Stimulated activated CD4-positive, alpha-beta T cell treated with anti-CD3 and anti-CD28 coated beads, Interleukin-15, amount 100 ng/mL, for 1 hour (primary cell): Measurements from ENCODE around the gene HOXD4.

Experiments used
- DNase-seq, 2 donors: peaks; one replicate each; pipeline ENCODE4 v3.0.0-alpha.2; 2020; ENCODE audit warnings: low read depth in 1 of 2, low spot score in 1 of 2

HOXD4 gene

DNA sequence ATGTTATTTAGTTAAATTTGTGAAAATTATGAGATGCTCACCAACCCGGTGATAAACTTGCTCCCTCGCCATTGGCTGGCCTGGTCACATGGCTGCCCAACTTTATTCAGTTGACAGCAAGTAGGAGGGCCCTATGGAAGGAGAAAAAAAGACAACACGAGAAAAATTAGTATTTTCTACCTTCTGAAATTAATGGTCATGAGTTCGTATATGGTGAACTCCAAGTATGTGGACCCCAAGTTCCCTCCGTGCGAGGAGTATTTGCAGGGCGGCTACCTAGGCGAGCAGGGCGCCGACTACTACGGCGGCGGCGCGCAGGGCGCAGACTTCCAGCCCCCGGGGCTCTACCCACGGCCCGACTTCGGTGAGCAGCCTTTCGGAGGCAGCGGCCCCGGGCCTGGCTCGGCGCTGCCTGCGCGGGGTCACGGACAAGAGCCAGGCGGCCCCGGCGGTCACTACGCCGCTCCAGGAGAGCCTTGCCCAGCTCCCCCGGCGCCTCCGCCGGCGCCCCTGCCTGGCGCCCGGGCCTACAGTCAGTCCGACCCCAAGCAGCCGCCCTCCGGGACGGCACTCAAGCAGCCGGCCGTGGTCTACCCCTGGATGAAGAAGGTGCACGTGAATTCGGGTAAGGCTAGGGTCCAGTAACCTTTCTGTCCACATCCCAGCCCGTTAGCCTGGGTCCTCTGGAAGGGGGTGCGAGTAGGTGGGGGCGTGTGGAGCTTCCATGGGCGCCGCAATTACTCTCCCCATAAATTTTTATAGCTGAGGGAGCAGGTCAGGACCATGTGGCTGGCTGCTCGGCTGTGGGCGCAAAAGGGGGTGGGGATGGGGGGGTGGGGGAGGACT is at the start of gene HOXD4:
Gene HOXD4, plus strand, starts transcription at position 109 of the 846 bp plus-strand sequence. Its CDS starts 84 bp downstream, at position 193.
- DNase-seq: no peak

DNA sequence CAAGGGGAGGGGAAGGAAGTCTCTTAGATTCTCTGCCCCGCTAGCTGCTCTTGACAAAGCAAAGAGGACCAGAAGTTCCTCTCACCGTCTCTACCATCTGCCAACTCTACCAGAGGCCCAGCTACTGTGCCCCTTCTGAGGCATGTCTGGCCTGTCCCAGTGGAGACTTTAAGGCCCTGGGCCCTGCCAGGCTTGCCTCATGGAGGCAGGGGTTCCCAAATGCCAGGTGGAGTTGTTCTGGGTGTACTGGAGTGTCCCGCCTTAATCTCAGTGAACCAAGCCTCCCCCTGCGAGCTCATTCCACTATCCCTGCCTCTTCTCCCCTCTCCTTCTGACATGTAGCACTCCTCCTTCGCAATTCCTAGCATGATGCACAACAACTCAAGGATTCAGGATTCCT is 49.5 kb upstream of the HOXD4 start:
- no peak for DNase-seq

DNA sequence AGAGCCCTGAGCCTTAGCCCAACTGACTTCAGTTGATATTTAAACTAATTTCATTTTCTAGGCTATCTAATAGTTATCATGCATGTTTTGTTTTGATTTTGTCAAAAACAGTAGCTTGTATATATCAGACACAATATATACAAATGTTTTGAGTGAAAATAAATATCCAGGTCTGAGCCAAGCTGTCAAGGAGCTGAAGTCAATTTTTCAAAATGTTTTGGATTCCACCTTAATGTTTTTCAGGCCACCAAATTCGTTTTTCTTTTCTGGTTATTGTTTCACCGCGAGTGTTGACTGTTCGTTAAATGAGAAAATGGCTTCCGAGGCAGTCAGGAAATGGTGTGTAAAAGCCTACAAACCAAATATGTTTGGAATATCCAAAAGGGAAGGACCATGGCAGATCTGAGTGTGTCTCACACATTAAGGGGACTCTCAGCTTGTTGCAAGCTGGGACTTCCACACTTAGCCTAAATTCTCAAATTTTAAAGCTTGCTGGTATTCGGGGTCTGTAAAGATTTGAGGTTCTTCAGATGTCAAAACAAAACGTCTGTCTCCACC is 49.0 kb upstream of the HOXD4 start:
- no peak for DNase-seq

DNA sequence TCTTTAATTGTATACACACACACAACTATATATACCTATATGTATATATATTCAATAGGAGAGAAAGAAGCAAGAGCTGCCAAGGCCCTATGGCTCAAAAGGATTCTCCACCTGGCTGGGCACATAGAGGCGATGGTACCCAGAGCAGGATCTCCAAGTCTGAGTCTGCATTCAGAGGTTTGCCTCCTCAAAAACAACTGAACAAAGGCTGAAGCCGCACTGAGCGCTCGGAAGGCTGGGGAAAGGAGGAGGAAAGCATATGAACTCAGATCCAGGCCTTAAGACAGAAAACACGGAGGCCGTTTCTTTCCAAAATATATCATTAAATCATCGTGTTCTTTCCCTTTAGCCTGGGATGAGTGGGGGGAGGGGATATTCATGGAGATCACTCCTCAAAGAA is 48.2 kb upstream of the HOXD4 start:
- no peak for DNase-seq

DNA sequence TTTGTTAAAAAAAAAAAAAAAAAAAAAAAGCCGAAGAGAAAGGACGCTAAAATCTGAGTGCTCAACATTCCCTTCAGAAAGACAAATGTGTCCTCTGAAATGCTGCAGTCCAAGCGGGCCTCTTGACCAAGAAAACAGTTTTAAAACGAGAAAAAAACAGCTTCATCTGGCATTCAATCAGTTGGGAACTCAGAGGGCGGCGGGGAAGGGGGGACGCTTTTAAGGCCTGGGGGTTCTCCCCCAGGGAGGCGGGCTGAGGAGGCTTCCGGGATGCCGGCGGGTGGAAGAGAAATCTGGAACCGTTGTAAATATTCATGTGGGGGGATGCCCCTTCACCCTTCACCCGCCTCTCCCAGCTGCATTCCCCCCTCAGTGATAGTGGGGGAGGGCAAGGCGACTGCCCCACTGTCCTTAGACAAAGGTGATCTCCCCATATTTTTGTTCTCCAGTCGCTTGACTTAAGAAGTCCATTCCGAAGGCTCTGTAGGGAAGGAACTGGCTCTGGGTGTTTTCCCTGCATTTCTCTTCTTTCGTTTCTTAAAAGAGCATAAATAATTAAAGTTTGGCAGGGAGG is 47.5 kb upstream of the HOXD4 start:
- DNase-seq: no peak

DNA sequence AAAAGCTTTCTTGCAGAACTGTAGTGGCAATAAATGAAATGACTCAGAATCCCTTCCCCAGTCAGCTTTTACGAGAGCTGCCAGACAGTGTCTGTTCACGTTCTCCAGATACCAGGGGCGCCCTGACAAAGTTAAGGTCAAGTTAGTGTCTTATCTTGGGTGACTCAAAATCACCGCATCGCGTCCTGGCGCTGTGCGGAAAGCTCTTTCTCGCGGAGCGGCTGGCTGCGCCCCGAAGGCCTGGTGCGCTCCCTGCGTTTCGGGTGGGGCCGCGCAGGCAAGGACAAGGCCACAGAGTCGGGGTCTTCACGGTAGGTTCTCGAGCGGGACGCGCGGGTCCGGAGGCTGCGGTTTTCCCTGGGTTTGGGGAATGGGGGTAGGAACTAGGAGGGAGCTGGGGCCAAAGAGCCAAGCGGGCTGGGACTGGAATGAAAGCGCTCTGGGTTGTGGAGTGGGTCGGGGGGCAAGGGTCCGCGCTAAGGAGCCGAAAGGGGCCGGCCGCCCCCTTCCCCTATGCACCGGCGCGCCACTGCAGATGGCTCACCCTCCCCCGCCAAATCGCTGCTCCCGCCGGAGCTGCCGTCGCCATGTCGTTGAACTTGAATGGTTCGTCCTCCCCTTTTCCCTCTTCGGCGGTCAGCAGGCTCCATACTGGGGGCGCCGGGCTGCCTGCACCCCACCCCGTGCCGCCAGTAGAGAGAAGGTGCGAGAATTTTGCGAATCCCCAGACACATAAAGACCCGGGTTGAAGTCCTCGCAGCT is 46.9 kb upstream of the HOXD4 start:
- no peak for DNase-seq

DNA sequence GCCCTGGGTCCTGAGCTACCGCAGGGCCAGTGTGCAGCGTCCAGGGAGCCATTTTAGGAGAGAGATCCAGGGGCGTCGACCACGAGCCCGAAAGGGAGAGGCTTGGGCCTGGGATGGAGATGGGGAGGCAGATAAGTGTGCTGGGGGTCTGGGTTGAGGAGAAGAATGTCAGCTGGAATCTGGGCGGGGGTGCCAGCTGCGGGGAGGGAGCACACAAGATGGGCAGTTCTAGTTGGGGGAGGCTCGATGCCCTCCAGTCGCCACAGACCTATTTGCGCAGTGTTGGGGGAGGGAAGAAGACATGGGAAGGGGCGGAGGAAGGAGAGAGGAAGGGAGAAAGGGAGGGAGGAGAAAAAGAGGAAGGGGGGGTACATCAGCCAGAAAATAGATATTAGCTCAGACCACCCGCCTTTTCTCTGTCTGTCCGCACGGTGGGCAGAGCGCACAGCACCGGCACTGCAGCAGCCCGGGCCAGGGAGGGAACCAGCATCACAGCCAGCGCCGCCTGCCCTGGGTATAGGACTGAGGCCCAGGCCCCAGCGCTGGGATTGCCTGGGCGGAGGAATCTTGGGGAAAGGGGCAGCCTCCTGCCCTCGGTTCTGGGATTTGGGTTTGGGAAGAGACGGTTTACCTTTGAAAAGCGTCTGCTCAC is 46.1 kb upstream of the HOXD4 start:
- no peak for DNase-seq

DNA sequence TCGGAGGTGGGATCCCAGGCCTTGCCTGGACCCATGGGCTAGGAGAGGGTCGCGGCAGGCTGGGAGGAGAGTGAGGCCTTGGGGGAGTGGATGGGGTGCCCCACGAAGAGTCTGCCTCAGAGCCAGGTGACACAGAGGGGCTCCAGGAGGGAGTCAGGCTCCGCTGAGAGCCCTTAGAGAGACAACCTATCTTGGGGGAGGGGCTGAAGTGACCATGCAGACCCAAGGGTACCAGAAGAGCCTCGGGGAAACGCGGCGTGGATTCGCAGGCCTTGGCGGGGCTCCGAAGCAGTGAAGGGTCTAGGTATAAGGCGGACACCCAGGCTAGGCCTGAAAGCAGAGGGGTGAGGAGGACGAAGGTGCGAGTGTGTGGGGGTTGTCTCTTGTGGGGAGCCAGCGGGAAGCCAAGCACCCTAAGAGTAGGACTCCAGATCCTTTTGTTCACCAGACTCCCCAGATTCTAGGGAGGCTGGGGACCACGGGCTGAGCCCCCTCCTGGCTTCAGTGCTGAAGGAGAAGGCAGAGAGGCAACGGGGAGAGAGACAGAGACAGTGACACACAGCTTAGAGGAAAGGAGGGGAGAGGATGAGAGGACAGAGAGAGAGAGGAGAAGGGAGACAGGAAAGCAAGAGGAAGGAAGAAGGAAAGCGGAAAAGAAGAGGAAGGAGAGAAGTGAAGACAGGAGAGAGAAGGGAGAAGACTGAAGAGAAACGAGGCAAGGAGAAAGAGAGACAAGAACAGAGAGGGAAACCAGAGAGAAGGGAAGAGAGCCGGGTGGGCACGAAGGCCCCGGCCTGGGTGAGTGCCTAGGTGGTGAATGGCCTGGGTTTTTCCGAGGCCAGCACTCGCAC is 45.4 kb upstream of the HOXD4 start:
- DNase-seq: no peak

DNA sequence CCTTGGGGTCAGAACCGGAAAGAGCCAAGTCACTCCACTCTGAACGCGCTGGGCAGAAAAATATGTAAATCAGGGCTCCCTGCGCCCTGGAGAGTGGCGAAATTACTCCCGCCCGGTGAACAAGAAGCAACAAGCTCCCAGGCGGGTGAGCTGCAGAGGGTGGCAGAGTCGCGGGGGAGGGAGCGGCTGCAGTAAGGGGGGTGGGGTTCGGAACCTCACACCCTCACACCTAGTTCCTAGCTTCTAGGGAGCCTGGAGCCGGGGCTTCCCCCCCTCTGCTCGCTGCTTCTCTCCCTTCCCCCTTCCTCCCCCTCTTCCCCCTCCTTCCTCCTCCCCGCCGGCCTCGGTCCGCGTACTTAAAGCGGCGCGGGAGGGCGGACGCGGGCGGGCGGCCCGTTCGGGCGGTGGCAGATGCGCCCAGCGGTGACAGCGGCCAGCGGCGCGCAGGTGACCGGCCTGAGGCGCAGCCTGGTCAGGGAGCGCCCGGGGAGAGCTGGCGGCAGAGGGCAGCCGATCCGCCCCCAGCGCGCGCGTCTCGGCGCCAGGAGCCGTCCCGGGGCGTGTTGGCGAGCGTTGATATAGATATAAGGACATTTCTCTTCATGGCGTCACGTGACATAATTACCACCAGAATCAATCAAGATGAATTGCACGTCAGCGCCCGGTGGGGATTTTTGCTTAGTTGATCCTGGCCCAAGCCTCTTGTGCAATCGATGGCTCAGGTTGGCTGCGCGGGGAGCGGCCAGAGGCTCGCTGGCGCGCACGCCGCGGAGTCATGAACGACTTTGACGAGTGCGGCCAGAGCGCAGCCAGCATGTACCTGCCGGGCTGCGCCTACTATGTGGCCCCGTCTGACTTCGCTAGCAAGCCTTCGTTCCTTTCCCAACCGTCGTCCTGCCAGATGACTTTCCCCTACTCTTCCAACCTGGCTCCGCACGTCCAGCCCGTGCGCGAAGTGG is 44.5 kb upstream of the HOXD4 start, which contains the start of gene HOXD11:
Gene HOXD11, plus strand, starts transcription at position 700 of the 959 bp plus-strand sequence. Its CDS starts 76 bp downstream, at position 776.
- no peak for DNase-seq

DNA sequence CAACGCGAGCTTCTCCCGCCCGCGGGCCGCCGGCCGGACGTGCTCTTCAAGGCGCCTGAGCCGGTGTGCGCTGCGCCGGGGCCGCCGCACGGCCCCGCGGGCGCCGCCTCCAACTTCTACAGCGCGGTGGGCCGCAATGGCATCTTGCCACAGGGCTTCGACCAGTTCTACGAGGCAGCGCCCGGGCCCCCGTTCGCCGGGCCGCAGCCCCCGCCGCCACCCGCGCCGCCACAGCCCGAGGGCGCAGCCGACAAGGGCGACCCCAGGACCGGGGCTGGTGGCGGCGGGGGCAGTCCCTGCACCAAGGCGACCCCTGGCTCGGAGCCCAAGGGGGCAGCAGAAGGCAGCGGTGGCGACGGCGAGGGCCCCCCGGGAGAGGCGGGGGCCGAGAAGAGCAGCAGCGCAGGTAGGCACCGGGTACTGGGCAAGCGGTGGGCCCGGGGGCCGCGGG is 43.6 kb upstream of the HOXD4 start:
- DNase-seq: no peak

DNA sequence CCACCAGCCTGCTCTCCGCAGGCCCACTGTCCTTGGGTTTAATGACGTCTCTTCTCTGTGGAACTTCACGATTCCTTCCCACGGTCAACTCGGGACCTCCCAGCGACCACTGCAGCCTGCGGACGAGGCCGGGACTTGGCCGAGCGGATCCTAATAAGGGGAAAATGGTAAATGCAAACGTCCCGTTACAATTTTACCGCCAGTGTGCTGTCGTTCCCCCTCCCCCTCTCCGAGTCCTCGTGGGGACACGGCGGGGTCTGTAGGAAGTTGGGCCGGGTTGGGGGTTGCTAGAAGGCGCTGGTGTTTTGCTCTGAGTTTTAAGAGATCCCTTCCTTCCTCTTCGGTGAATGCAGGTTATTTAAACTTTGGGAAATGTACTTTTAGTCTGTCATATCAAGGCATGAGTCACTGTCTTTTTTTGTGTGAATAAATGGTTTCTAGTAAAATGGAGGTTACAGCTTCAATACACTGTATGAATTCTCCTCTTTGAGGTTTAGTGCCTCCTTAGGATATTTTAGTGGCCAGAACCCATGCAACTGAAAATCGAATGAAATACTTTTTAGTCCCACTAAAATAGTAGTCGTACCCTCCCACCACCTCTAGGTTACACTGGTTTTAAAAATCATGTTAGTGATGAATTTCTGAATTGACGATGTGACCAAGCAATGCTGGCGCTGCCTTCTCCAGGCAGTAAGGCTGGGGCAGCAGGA is 42.0 kb upstream of the HOXD4 start:
- DNase-seq: no peak

DNA sequence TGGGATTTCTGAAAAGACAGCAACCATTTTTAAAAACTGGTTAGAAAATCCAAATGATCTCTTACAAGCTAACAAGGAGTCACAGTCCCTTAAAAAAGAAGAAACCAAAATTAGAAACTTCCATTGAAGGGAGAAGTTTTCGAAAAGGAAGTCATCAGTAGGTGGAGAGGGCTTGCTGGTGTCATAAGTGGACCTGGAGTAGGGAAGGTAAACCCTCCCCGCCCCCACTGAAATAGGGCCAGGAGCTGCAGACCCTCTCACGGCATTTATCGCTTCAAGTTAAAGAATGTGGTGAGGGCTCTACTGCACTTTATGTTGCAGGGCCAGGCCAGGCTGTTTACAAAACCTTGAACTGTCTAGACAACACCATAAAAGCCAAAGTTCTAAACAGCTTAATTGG is 41.4 kb upstream of the HOXD4 start:
- no peak for DNase-seq

DNA sequence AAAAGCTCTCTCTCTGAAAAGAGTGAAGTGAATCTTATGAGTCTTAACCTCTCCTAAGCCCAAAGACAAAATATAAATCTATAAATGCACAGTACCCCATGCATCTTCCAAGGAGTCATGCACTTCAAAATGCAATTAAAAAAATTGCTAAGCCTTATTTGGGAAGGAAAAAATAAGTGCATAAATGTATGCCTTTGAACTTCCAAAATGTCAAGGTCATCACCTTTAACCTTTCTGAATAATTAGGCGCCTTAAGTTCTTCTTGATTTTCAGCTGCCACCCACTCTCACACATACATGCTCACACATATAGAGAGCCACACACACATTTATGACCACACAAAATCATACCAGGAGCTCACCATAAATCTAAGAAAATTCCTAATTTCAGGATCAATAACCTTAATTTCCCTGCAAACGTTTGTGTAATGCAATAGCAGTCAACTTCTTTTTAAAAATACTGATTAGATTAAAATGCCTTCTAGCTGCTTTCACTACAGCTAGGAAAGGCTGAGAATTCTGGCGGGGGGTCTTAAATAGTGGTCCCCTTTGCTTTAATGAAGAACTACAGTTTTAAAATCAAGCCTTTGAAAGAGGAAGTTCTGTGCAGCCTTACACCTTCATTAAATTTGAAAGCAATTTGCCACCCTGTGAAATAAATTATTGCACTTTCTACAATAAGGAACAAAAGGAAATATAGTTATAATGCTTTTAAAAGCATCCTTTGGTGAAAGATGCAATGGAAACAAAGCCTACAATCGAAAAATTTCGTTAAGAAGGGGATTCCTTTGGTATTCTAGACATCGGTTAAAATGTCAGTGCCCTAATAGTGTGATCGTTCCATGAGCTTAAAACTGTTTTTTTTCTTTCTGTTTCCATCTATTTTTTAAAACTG is 40.7 kb upstream of the HOXD4 start:
- no peak for DNase-seq

DNA sequence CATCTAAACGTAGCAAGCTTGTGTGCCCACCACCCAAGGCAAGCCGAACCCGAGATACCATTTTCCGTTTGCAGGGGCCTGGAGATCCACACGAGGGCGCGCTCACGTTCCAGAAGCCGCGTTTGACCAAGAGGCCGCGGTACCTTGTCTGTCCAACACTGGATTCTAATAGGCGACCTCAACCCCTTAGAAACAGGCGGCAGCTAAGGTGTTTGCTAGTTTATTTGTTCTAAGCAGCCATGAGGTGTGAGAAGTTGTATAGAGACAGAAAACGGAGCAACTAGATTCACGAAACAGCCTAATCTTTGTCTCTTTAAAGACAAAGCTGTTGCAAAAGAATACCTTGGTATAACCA is 40.1 kb upstream of the HOXD4 start:
- DNase-seq: no peak

DNA sequence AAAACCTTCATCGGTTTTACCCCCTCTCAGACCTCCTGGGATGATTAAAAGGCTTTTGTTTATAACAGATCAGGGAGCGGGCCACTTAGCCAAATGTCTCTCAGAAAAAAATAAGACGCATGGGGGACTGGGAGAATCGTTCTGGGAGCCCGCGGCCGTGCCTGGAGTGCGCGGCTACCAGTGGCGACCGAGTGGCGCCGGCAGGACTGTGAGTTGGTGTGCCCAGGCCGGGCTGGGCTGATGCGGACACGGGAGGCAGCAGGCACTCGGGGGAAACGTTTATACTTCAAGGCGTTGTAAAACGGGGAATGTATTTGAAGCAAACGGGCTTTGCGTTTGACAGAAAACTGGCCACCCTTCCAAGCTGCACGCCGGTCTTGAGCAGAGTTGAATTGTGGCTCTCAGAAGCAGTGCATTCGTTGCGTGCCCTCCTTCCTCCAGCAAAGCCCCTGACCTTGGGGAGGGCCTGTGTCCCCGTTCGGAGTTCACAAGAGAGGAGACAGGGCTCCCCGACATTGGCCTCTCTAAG is 39.4 kb upstream of the HOXD4 start:
- DNase-seq: no peak

DNA sequence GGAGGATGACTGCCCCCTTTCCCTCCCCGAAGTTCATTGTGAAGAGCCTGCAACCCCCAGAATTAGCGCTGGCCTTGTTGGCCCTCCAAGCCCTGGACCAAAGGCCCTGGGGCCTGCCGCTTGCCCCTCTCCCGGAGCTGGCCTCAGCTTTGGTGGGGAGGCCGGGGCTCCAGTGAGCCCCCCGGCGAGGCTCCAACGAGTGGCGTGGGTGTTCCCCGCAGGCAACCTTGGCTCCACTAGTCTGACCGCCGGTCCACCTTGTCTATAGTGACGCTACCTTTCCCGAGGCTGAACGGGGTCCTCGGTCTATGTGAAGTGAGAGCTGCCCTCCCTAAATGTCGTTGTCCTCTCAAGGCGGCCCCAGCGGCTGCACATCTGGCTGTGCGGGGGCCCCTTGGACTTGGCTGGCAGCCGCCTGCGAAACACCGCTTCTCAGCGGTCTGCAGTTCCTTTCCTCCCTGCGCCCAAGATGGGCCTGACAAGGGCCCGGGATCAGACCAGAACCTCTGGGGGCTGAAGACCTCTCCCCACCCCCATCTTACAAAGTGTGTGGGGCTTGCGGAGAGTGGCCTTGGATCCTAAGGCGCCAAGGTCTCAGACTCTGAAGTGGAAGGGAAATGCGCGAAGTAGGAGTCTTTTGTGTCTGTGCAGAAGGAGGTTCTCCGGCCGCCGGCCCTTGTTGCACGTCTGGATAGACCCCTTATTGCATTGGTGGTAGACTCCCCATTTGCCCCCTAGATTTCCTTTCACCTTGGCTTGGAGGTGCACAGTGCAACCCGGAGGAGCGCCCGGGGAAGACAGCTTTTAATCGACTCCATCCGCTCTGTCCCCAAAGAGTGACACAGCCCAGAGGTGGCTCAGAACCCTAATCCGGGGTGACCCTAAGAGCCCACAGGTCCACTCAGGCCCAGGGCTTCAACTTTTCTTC is 38.7 kb upstream of the HOXD4 start:
- DNase-seq: no peak
